OCI-LY7 (cell line): ENCODE measurements around the gene NUP188. TPM values are rescaled to one million over a fixed set of nuclear protein-coding genes. Genes with fewer than 3 reads are reported as not detected.

Experiments
- BruUV-seq: library from RNA; stranded (reverse); fragments of 400-500 nt; replicated peaks from 2 replicates; lab custom pipeline; 2021; lab: Mats Ljungman, UMichigan
- CTCF ChIA-PET: fragments of 300-600 bp; sonication (Branson Sonifier 250); formaldehyde crosslinking; loops from one replicate; lab custom pipeline; 2022; ENCODE audit warnings: antibody characterized with exemption; ENCODE audit not compliant: unreplicated experiment; lab: Charles Lee
- POLR2A ChIA-PET: fragments of 300-600 bp; sonication (Branson Sonifier 250); formaldehyde crosslinking; loops from one replicate; lab custom pipeline; 2022; ENCODE audit warnings: antibody characterized with exemption; lab: Charles Lee
- DNase-seq: peaks from one replicate; pipeline ENCODE4 v3.0.0-alpha.2; 2015; ENCODE audit warnings: low spot score
- H2AFZ ChIP-seq: fragments of 200-600 bp; sonication (generic), shearing (Covaris generic); 2 replicates; pipeline ENCODE4 v1.6.1; 2014; ENCODE audit warnings: mild to moderate bottlenecking, antibody characterized with exemption, low read length, moderate library complexity
- H3K27ac ChIP-seq: fragments of 200-600 bp; sonication (generic); 2 replicates; pipeline ENCODE4 v1.5.1; 2014; ENCODE audit warnings: mixed run types, low read depth, mild to moderate bottlenecking, moderate library complexity, low read length, inconsistent platforms; ENCODE audit not compliant: poor library complexity, severe bottlenecking
- H3K36me3 ChIP-seq: fragments of 200-600 bp; sonication (generic); 2 replicates; pipeline ENCODE4 v1.6.1; 2014; ENCODE audit warnings: mild to moderate bottlenecking, antibody characterized with exemption, low read length, moderate library complexity, mixed read lengths; ENCODE audit not compliant: insufficient read depth
- H3K4me1 ChIP-seq: fragments of 200-600 bp; sonication (generic); 2 replicates; pipeline ENCODE4 v1.5.1; 2014; ENCODE audit warnings: mild to moderate bottlenecking, low read length; ENCODE audit not compliant: insufficient read depth, poor library complexity, severe bottlenecking
- H3K4me2 ChIP-seq: fragments of 200-600 bp; sonication (generic); 2 replicates; pipeline ENCODE4 v1.6.1; 2014; ENCODE audit warnings: mild to moderate bottlenecking, low read length
- H3K4me3 ChIP-seq: fragments of 200-600 bp; sonication (generic); 2 replicates; pipeline ENCODE4 v1.5.1; 2014; ENCODE audit warnings: mild to moderate bottlenecking, low read depth, low read length; ENCODE audit not compliant: poor library complexity, severe bottlenecking
- H3K79me2 ChIP-seq: fragments of 200-600 bp; sonication (generic); 2 replicates; pipeline ENCODE4 v1.6.1; 2016; ENCODE audit warnings: low read depth, mild to moderate bottlenecking, low read length, moderate library complexity, mixed read lengths; ENCODE audit not compliant: insufficient read depth
- H3K9me2 ChIP-seq: fragments of 200-600 bp; sonication (generic); 2 replicates; pipeline ENCODE4 v1.6.1; 2016; ENCODE audit warnings: mild to moderate bottlenecking, low read length, mixed read lengths; ENCODE audit not compliant: insufficient read depth
- H3K9me3 ChIP-seq: fragments of 200-600 bp; sonication (generic); 2 replicates; pipeline ENCODE4 v1.6.1; 2014; ENCODE audit warnings: mild to moderate bottlenecking, mixed run types, low read length, mixed read lengths
- H4K20me1 ChIP-seq: fragments of 200-600 bp; sonication (generic); 2 replicates; pipeline ENCODE4 v1.6.1; 2014; ENCODE audit warnings: mild to moderate bottlenecking, antibody characterized with exemption, low read length, moderate library complexity, mixed read lengths; ENCODE audit not compliant: insufficient read depth
- CTCF ChIP-seq: fragments of 200-600 bp; sonication (generic); conservative IDR thresholded peaks from 2 replicates; pipeline ENCODE4 v1.5.1; 2014; ENCODE audit warnings: mild to moderate bottlenecking, antibody characterized with exemption, low read length, moderate library complexity, mixed read lengths
- EZH2phosphoT487 ChIP-seq: fragments of 200-600 bp; sonication (generic); IDR thresholded peaks from 2 replicates; pipeline ENCODE4 v1.6.1; 2018; ENCODE audit warnings: low read depth, borderline replicate concordance, mild to moderate bottlenecking, mixed run types, antibody characterized with exemption, low read length, moderate library complexity, mixed read lengths
- intact Hi-C: fragments of 100-400 bp; cut with micrococcal nuclease; formaldehyde crosslinking; loops from one replicate; pipeline ENCODE4 v1.10.0; 2022; ENCODE audit not compliant: unreplicated experiment
- total RNA-seq, 2 experiments: library from RNA; depleted of rRNA in 1 of 2; stranded (reverse); fragments of >200 nt in 1 of 2; shearing (Covaris generic) in 1 of 2; gene quantifications; 2 replicates each; pipeline ENCODE4 v1.2.3, GENCODE V29; 2014 to 2022

Gene NUP188
- total RNA-seq, 2 experiments from 2014 or later, result 73.6 to 83.8 TPM

GRCh38 chr9:129028192-129028966, 80.9 kb downstream of the NUP188 start, which contains the start of gene SH3GLB2:
TSS of gene SH3GLB2 (minus strand) at chr9:129028331. CDS start at chr9:129028154, 177 bp downstream.
- Histone ChIP-seq H4K20me1 (no peaks in the 10 kb centered on the region), H3K36me3 (no peaks in the 10 kb centered on the region), H3K4me2 (peak within 1 kb of the TSS; percentile 87), H3K4me3 (peak within 1 kb of the TSS; percentile 74), H3K9me3 (no peaks in the 10 kb centered on the region), H3K27ac (peak within 1 kb of the TSS; percentile 10), H2AFZ (peak within 1 kb of the TSS; percentile 55), H3K4me1 (peaks cover 24% of the 10 kb centered on the region), H3K79me2 (peaks cover 8% of the 10 kb centered on the region; the same call in 1 of the 2 replicates), H3K9me2 (no peaks in the 10 kb centered on the region)
- POLR2A ChIA-PET, result interaction anchor here (0.6 to 0.9 kb wide), 5 partner anchors 13 to 597 kb away, joined by 3 to 4 read pairs (median 3); partner anchors contain the start of genes DOLPP1 and NTMT1
- no TSS peak for BruUV-seq
- peak; percentile 89 for DNase-seq
- TF ChIP-seq EZH2phosphoT487 (no peak), CTCF (peak; percentile 84)
- CTCF ChIA-PET, result interaction anchor here (0.6 to 0.9 kb wide), 11 partner anchors 8 to 1360 kb away, joined by 3 to 8 read pairs (median 4); partner anchors contain the start of gene MIGA2
- intact Hi-C loops, result loop anchor here (1.0 kb wide), 1 partner anchor 146 kb away; the partner anchor contains the start of gene LRRC8A

- H3K4me2 ChIP-seq, result no peak overlapping the region
- no peaks in the 10 kb centered on the region for H4K20me1 ChIP-seq
- H2AFZ ChIP-seq, result no peak overlapping the region
- TF ChIP-seq EZH2phosphoT487 (no peak), CTCF (no peak)
- H3K4me1 ChIP-seq, result peaks cover 24% of the 10 kb centered on the region
- BruUV-seq, result no TSS peak
- DNase-seq, result no peak
- no peak overlapping the region for H3K27ac ChIP-seq
- H3K9me3 ChIP-seq, result no peaks in the 10 kb centered on the region
- intact Hi-C loops, result no loop called here
- ChIA-PET CTCF (no interaction called here), POLR2A (interaction anchor here (0.5 to 1.6 kb wide), 4 partner anchors 105 to 213 kb away, joined by 3 read pairs; partner anchors contain the start of gene ENDOG)
- no peak overlapping the region for H3K4me3 ChIP-seq
- H3K9me2 ChIP-seq, result no peaks in the 10 kb centered on the region
- peaks cover 8% of the 10 kb centered on the region; the same call in 1 of the 2 replicates for H3K79me2 ChIP-seq
- H3K36me3 ChIP-seq, result no peaks in the 10 kb centered on the region
These were observed 82.7 kb downstream of the NUP188 start for GRCh38 chr9:129030191-129030590.
